Gastroesophageal sphincter (tissue), 3 donors: ENCODE results near the gene VTI1A.

Experiments
- CTCF ChIP-seq, 4 experiments: fragments of 200-600 bp in 2 of 4; fragments of 450-650 bp in 2 of 4; sonication (generic) in 1 of 4; IDR thresholded peaks; one replicate each; pipeline ENCODE4 v1.5.1; 2017 to 2019; ENCODE audit warnings: antibody characterized with exemption in 4 of 4, mild to moderate bottlenecking in 2 of 4, moderate library complexity in 2 of 4
- EP300 ChIP-seq: sonication (generic); formaldehyde crosslinking; IDR thresholded peaks from one replicate; pipeline ENCODE4 v1.6.1; 2017; ENCODE audit warnings: antibody characterized with exemption, mild to moderate bottlenecking
- POLR2AphosphoS5 ChIP-seq: sonication (generic); formaldehyde crosslinking; IDR thresholded peaks from one replicate; pipeline ENCODE4 v1.6.1; 2017; ENCODE audit warnings: antibody characterized with exemption

DNA sequence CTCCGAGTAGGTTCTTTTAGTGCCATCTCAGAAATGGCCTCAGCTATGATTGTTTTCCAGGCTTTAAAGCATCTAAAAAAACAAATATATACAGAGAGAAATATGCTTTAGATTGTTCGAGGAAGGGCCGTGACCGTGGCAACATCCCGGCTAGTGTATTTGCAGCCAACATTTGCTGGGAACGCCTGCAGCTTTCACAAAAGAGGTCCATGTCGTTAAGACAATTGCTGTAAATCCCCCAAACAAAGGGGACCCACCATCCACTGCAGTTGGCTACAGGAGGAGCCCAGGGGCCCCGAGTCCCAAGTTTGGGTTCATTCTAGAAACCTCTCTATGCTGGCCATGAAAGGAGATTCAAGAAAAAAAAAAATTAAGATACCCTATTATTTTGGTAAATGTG, 350.2 kb downstream of the VTI1A start:
- TF ChIP-seq CTCF (IDR thresholded peaks at IDR 0.05) = no peak
- TF ChIP-seq POLR2AphosphoS5 = no peak
- TF ChIP-seq EP300 = no peak
